WI38 (cell line): Measurements from ENCODE around the gene GRIK4.

Source experiments
- H3K4me3 ChIP-seq: 2 replicates; pipeline ENCODE4 v1.5.1; 2011; ENCODE audit warnings: low read depth, mild to moderate bottlenecking, control low read depth, low read length
- TF ChIP-seq, protein P1 (sequence below): IDR thresholded peaks from 2 replicates; pipeline ENCODE4 v1.5.1; 2012; ENCODE audit warnings: low read depth, mild to moderate bottlenecking, control low read depth, low read length

Gene GRIK4

DNA sequence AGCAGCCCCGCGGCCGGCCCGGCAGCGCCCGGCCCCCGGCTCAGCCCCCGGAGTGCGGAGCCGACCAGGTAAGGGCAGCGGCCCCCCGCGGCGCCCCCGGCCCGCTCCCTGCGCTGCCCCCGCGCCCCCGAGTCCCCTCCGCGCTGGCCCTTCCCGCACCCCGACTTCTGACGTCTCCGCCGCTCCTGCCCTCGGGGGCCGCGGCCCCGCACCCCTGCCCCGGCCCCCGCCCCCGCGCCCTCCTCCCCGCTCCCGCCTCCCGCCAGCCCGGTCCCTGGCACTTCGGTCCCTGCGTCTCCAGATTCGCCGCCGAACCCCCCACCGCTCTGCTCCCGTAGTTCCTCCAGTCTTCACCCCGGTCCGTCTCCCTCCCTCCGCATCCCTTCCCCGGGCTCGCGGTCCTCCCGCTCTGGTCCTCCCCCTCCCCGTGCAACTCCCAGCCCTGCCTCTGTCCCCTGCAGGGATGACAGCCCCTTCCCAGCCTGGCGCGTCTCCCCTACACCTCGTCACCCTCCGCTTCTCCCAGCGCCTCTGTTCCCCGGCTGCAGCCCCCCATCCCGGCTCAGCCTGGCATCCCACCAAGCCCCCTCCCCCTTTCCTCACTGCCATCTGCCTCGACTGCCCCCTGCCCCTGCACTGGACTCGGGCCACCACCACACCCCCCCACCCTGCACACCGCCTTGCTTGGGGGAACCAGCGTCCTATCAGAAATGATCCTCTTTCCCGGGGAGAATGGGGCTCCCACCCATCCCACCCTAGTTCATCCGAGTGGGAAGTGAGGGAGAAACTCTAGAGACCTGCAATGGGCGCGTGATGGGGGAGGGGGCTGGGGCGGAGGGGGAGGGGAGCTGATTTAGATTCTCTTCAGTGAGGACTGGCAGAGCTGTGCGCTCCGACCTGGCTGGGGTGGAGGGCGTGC is 531 bp downstream of the GRIK4 start:
- H3K4me3 ChIP-seq = peak overlapping the region; percentile 52
- TF ChIP-seq, protein P1, sequence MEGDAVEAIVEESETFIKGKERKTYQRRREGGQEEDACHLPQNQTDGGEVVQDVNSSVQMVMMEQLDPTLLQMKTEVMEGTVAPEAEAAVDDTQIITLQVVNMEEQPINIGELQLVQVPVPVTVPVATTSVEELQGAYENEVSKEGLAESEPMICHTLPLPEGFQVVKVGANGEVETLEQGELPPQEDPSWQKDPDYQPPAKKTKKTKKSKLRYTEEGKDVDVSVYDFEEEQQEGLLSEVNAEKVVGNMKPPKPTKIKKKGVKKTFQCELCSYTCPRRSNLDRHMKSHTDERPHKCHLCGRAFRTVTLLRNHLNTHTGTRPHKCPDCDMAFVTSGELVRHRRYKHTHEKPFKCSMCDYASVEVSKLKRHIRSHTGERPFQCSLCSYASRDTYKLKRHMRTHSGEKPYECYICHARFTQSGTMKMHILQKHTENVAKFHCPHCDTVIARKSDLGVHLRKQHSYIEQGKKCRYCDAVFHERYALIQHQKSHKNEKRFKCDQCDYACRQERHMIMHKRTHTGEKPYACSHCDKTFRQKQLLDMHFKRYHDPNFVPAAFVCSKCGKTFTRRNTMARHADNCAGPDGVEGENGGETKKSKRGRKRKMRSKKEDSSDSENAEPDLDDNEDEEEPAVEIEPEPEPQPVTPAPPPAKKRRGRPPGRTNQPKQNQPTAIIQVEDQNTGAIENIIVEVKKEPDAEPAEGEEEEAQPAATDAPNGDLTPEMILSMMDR = no peak

- TF ChIP-seq, protein P1 = no peak
- H3K4me3 ChIP-seq = no peak overlapping the region
Measured at GRCh38 chr11:120512739-120513435, 1.3 kb downstream of the GRIK4 start.

- H3K4me3 ChIP-seq = no peak overlapping the region
Measured at GRCh38 chr11:120513436-120514315, 2.1 kb downstream of the GRIK4 start.

GRCh38 chr11:120514541-120515121 is 3.1 kb downstream of the GRIK4 start:
- H3K4me3 ChIP-seq = no peak overlapping the region
- TF ChIP-seq, protein P1 = no peak

More at GRCh38 chr11:120513436-120514315, 2.1 kb downstream of the GRIK4 start:
- TF ChIP-seq, protein P1 = no peak

DNA sequence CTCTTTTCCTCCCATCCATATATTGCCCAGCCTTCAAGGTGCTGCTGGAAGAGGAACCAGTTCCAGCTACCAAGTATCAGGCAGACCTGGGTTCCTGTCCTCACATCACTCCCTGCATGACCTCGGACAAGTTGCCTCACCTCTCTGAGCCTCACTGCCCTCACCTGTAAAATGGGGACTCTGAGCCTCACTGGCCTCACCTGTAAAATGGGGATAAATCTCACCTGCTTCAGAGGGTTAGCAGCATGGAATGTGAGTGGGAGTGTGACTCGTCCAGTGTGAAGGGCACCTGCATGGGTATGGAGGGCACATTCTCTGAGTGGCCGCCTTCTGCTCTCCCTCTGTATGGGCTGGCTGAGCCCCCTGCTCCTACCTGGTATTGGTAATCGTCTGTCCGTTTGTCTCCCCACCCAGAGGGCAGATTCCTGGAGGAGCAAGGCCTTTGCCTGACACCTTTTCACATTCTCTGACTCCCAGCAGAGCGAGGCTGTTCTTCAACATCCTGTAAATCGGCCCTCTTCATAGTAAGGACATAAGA is 3.7 kb downstream of the GRIK4 start:
- no peak overlapping the region for H3K4me3 ChIP-seq
- TF ChIP-seq, protein P1 = no peak

GRCh38 chr11:120516461-120517389 is 5.2 kb downstream of the GRIK4 start:
- TF ChIP-seq, protein P1 = no peak
- no peak overlapping the region for H3K4me3 ChIP-seq
